GM21723 (cell line): ENCODE results near the gene TNS1.

ENCODE experiments used
- ATAC-seq: cut with Tn5 transposase; IDR thresholded peaks from one replicate; pipeline ENCODE4 v1.9.1; 2021; ENCODE audit warnings: mild to moderate bottlenecking, moderate library complexity; ENCODE audit not compliant: unreplicated experiment

TNS1 gene

DNA sequence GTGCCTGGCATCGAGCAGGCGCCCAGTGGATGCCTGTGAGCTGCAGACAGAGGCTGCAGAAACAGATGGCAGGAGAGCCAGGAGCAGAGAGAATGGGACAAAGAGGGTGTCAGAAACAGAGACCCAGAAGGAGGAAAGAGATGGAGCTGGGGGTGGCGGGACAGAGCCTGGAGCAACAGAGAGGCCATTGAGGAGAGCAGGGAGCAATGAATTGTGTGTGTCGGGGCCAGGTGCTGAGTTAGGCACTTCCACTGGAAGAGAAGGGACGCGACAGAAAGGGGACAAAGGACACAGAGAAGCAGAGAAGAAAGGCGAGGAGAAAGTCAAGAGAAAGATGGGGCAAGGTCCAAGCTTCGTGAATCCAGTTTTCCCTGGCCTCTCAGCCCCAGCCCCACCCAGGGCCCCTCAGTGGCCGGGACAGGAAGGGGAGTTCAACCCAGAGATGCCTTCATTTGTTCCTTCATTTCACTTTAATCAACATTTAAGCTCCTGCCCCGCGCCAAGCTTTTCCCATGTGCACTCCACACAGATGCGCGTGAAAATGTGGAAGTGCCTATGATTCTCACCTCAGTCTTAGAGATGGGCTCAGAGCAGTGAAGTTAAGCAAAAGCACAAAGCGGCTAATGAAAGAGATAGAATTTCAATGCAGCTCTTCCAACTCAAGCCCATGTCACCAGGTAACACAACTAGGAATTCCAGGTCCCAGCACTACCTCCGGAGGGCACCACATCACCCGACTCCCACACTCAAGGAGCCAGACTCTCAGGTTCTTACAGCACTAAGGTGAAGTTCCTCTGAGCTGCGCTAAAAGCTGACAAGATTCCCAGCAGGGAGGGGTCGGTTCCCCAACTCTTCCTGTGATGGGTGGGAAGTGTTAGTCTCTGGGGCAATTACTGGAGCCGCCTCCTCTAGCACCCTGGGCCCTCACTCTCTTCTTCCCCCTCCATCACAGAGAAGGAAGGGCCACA lies 55.1 kb downstream of the TNS1 start:
- no peak for ATAC-seq

DNA sequence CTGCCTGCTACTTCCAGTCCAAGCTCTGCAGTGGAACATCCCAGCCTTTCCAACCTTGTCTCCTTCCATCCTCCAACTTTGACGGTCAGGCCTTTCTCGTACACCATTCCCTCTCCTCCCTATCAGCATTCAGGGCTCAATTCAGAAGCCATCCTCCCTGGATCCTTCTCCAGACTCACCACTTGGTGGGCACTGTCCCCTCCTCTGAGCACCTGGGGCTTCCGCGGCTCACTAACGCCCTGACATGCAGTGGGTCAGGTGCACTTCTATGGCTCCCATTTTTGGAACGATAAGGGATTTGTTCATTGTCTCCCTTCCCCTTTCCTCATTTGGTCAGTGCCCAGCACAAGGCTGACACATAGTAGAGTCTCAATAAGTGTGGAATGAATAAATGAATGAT lies 56.7 kb downstream of the TNS1 start:
- ATAC-seq, result no peak

DNA sequence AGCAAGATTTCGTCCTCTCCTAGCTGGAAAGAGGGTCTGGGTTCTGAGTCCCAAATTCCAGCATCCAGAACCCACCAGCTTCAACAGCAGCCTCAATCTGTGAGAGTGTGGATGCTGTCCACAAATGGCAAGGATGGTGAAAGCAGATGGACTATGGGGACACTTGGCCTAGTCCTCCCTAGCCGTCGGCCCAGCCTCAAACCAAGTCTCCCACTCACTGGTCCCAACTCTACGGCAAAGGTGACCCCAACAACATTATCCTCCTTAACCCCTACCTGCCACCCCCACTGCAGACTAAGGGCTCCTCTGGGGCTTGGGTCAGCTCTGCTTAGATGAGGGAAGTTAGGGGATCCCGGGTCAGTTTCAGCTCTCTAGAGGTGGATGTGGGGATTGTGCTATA lies 57.3 kb downstream of the TNS1 start:
- no peak for ATAC-seq

DNA sequence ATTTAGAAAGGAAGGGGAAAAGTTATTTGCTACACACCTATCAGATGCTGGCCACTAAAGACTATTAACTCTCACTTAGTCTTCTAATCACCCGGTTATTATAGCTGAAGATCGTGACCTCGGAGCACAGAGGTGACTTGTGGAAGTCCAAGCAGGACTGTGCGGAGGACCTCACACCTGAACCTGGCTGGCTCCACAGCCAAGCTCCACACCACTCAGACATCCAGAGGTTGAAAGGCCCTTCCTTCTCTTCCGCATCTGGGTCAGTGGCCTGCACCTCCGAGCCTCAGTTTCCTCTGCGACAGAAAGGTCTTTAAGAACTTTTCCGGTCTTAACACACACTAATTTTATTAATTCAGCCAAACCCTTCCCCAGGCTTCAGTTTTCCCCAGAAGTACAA lies 57.9 kb downstream of the TNS1 start:
- no peak for ATAC-seq

DNA sequence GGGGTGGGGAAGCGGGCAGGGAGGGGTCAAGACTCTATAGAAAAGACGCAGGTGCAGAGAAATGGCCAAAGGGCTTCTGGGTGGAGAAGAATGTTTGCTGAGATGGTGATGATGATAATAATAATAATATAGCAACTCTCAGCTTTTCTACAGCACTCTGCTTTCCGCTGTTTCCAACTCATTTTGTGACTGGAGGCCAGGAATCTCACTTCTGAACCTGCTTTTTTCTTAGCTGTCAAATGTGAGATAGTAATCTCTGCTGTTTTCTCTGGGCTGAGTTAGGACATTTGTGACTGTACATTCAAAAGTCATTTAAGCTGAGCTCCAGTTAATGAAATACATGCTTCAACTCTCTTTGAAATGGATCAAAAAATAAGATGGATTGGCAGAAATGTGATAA lies 58.4 kb downstream of the TNS1 start:
- ATAC-seq, result no peak

DNA sequence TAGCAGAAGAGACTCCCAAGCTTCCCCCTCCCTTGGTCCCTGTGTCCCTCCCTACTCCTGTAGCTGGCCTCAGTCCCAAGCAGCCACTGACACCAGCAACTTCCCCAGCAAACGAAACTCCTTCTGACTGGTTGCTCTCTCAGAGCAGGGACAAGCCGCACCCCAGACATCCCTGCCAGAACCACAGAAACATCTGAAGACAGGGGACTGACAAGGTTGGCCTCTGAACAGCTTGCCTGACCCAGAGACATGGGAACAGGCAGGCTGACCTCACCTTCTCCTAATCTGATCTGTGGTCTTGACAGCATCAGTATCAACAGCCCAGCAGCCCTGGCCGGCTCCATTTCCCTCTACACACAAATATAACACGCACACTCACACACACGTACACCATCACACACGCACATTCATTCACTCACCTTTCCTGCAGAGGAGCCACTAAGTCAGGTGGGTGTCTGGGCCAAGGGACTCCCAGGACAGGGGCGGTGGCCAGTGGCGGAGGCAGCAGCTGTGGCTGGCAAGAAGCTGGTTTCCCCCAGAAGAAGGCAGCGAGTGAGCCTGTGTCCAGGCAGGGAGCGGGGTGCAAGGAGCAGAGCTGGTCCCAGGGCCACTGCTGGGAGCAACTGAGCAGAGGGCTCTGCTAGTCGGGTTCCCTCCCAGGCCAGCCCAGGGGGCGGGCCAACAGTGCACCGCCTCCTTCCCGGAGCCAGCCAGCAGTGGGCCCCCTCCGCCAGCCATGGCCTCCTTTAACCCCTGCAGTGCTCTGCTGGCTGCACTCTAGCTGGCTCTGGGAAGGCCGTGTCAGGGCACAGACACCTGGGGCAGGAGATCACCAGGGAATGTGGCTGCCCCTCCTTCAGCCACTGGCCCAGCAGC lies 59.1 kb downstream of the TNS1 start:
- no peak for ATAC-seq

DNA sequence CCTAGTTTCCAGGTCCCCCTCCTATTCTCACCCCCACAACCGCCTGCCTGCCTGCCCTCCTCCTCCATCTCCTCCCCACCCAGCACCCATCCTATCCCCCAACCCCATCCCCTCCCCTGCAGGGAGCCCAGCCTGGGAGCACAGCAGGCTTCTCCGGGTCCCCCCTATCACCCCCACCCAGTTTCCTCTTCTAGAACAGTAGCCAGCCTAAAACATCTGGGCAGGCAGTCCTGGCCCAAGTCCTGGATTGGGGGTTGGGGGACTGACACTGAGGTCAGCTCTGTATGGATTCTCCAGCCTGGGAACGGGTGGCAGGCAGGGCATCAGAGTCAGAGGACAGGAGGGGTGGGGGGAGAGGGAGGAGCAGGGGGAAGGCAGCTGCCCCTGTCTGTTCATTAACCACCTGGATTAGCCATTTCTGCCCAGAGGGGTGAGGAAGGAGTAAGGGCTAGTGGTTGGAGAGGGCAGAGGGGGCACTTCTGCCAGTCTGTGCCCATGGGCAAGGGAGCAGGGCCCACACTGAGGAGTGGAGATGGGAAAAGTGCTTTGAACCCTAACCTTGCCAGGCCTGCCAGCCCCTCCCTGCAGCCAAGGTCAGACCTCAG lies 60.0 kb downstream of the TNS1 start:
- no peak for ATAC-seq

DNA sequence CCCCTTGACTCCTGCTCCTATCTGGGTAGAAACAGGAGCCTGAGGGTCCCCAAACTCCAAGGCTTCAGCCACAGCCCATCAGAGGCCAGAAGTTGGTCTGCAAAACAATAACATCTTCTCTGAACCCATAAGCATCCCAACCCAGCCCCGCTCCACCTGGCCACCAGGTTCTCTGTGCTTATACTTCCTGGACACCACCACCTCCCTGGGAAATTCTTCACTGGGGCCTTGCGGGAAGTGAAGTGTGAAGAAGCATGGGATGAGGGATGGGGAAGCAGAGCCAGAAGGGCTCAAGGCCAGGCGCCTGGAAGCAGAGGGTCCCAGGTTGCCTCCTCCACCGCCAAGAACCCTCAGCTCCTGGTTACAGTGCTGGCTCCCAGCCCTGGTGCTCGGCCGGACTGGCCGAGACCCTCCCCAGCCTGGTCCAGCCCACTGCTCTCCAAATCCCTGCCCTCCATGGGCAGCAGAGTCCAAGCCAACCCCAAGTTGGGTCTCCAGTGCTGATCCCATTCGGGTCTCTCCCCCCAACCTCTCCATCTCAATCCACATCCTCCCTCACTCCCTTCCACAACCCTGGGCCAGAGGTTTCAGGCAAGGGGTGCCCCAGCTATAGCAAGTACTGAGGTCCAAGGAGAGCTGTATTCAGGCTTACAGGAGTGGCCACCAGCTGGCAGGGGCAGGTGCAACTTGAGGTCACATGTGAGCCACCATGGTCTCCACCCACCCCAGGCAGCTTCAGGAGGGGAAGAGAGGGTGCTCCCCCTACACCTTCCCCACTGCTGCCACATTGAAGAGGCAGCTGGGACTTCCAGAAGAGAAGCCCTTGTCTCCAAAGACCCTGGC lies 60.7 kb downstream of the TNS1 start:
- no peak for ATAC-seq

DNA sequence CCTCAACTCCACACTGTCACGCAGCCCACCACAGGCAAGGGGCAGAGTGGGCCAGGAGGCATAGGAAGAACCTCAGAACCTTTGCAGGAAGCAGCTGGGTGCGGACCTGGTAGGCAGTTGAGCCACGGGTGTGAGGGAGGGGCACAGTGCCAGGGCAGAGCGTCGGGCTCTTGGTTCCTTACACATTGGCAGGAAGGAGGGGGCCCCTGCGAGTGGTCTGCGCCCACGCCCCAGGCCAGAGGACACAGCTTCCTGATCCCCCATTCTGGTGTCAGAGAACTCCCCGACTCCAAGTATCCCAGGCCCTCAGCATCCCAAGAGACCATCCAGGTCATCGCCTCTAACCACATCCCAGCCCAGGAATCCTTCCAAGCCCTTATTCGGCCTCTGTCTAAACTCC lies 61.5 kb downstream of the TNS1 start:
- no peak for ATAC-seq

DNA sequence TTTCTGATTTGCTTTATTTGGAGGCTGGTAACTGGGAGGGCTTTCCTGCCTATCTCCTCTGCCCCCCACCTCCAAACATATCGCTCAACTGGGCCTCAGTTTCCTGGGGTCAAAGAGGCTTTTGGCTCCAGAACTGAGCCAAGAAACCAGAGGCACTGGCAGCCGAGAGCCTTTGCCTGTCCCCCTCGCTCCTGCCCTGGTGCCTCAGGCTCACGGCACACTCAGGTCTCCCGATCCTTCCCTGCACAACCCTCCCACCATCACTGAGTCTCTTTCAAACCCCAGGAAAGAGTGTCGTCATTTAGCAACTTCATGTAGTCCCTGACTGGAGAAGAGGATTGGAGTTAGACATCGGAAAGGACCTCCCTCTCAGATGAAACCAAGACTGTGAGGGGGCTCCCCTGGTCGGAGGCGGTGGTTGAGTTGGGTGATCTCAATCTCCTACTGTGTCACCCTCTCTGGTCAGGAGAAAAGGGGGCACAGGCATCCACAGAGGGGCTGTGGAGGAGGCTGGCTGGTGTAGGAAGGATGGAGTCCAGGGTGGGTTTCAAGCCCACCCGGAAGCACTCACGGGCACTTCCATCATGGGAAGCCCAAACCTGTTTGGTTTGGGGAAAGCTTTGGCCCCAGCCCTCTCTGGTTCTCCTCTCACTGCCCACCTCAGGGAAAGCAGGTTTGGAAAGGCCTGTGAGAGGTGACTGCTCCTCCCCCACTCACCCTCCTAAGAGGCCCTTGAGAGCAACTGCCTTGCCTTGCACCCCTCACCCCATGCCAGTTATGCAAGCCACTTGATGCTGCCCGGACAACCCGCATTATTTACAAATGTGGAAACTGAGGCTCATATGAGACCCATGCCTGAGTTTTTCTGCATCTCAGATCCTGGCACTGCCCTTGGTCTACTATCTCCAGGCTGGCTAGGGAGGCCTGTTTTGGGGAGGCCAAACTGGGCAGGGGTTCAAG lies 62.3 kb downstream of the TNS1 start:
- ATAC-seq, result no peak

DNA sequence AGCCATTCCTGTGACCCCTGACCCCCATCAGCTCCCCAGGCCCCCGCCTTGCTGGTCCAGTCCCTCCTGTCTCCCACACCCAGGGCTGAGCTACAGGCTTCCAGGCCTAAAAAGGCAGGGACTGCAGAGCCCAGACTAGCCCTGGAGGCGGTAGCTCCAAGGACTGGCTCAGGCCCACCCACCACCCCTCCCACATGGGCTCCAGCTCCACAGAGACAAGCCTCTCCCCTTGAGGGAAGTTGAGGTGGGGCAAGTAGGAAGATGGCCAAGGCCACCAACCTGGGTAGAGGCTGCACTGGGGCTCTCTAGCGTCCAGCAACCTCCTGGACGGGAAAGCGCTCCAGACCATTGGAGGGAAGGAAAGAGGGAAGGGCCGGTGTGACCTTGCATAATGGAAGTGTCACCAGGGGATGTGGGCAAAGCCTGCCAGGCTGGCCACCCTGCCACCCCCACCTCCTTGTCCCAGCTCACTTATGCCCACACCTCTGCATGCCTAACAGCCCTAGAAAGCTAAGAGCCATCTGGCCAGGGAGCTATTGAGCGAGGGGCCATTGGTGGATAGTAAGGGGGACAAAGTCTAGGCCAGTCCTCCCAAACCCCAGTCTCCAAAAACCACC lies 63.1 kb downstream of the TNS1 start:
- no peak for ATAC-seq

DNA sequence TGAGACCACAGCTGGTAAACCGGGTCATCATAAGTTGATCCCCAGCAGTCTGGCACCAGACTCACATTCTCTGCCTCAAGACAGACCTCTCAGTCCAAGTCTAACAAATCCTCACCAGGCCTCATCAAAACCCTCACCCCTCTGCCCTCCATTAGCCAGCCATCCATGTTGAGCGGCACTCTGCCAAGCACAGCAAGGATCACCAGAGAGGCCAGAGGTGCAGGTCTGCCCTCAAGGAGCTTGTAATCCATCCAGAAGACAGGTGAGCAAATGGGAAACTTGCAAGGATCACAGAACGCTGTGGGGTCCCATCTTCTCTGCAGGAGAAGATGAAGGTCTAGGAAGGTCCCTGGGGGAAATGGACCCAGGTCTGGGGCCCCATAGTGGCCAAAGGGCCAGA lies 63.6 kb downstream of the TNS1 start:
- ATAC-seq, result no peak

DNA sequence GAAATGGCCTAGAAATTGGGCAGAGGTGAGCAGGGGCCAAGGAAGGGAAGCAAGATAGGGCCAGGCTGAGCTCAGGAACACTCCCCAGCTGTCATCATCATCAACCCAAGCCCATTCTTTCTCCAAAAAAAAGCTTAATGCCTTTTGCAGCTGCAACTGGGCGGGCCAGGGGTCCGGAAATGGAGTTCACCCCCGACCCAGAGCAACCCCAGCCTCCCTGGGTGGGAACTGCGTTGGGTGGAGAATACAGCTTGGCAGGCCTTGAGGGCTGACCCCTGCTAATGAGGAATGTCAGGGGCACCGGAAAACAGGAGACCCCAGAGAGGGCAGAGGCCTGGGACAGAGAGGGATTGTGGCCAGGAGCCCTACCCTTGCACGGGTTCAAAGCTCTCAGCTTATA lies 64.8 kb downstream of the TNS1 start:
- ATAC-seq, result no peak

DNA sequence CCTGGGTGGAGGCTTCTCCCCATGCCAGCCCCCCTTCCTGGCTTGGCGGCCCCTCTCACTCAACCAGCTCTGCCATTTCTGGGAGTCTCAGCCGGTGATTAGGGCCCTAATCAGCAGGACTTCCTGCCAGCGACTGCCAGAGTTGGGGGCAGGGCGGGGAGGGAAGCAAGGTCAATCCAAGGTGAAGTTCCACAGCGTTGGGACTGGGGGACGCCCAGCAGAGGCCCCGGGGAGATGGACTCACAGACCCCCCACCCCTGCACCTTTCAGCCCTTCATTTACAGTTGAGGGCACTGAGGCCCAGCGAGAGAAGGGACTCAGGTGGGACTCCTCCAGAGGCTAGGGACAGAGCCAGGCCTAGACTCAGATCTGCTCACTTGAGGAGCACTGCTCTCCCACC lies 65.3 kb downstream of the TNS1 start:
- ATAC-seq, result no peak

DNA sequence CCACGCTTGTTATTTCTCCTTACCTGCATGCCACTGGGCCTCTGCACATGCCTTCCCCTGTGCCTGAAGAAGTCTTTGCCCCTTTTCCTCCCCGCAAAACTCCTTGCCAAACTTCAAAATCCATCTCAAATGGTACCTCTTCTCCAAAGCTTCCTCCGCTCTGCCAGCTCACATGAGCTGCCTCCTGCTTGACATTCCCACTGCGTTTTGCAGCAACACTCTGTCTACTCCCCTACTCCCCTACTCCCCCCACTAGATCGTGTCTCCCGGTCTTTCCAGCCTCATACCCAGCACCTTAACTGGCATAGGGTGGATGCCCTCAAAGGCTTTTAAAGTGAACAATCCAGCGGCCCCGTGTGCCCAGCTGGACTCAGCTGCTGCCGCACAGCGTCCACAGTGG lies 65.8 kb downstream of the TNS1 start:
- ATAC-seq, result no peak

DNA sequence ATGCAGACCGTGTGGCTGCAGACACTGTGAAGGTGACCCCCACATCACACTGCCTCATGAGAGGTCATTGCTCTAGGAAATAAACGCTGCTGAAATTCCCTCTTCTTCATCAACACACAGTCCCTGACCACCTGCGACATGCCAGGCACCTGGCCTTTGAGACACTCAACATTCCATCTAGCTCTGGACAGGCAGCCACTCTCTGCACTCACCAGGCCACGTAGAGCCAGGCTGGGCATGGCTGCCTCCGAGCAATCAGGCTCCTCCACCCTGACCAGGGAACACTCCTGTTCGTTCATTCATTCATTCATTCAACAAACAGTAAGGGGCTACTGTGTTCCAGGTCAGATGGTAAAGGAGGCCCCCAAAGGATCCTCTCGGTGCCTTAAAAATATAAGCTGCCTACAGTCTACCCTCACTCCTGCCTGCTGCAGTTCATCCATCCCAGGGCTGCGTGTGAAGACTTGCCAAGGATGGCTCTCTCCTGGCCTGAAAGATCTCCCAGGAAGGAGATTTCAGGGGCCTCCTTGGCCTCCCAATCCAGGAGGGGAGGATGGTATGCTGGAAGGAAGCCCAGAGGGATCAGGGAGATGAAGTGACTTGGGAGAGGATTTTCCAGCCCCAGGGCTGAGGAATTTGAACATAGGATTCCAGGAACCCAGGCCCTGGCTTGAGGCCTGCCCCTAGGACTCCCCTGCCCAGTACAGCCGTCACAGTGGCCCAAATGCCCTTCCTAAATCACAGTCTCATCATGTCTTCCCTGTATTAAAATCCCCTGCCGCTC lies 66.7 kb downstream of the TNS1 start:
- ATAC-seq, result no peak

DNA sequence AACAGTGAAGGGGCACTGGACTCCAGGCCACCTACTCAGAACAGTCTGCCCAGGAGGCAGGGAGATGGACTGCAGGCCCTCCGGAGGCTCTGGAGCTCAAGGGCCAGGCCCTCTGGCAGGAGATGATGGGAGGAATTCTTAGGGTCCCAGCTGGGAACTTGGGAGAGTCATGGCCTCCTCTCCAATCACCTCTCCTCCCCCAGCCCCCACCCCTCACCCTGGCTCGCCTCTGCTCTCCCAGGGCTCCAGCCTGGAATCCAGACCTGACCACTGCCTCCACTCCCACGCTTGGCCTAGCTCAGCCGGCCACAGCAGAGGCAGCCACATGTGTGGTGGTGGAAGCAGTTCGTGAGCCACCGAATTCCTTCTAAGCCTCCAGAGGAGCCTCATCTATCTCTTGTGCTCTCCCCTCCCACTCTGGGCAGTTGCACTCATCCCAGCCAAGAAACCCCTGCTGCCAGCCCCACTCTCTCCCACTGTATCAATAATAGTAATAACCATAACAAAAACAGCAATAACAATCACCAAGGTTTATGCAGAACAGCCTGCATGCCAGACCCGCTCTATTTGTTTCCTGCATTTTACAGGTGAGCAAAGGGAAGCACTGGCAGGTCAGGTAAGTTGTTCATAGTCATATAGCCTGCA lies 67.4 kb downstream of the TNS1 start:
- no peak for ATAC-seq
